ENCODE data around the gene VRK1.
A peak's percentile ranks its signal among the peaks of the same experiment; 100 is the strongest.
"Not testable (repeated sequence)": the region's sequence is repeated elsewhere in the genome, so short reads cannot be mapped to it uniquely, and the experiment has no call there.

Gene VRK1

GRCh38 chr14:96858643-96859042 lies 61.5 kb downstream of the VRK1 start:
- H3K4me1 Mint-ChIP-seq (ENCODE audit: low read depth), result no peaks in the 10 kb centered on the region
- peaks cover 82% of the 10 kb centered on the region for H3K36me3 Mint-ChIP-seq (ENCODE audit: low read depth)
- H3K27ac Mint-ChIP-seq, result no peak overlapping the region
- DNase-seq, result no peak
- H3K9me3 Mint-ChIP-seq, result no peaks in the 10 kb centered on the region
- no peaks in the 10 kb centered on the region for H3K27me3 Mint-ChIP-seq
- no peak overlapping the region for H3K4me3 Mint-ChIP-seq

GRCh38 chr14:96861568-96862310 lies 64.6 kb downstream of the VRK1 start:
- Mint-ChIP-seq H3K27ac (no peak overlapping the region), H3K9me3 (no peaks in the 10 kb centered on the region), H3K36me3 (ENCODE audit: low read depth) (peaks cover 84% of the 10 kb centered on the region), H3K4me1 (ENCODE audit: low read depth) (no peaks in the 10 kb centered on the region), H3K4me3 (no peak overlapping the region), H3K27me3 (no peaks in the 10 kb centered on the region)
- no peak for DNase-seq

DNA sequence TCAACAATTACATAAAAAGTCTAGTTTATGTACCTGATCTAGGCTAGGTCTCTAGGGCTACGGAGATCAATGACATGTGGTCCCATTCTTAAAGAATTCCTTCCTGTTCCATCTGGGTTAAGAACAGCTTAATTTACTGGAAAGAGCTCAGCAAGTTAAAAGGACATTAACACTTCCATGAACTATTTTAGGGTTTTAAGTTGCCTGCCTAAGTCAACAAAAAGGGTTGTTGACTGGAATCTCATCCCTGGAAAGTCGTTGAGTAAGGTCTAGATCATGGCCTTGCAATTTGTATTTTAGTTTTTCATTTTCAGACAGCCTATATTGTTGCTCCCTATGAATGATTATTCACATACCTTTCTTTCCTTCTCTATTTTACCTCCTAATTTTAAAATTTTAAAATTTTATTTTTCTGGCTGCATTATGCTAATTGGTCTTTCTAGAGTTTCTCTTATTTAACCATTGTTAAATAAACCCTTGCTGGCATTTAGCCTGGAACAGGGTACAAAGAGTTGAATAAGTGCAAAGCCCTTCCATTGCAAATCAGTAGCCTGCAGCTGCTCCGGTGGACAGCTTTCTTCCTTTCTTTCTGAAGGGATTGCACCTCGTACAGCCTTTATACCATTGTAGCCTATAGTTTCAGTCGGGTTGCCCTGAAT lies 66.3 kb downstream of the VRK1 start:
- Mint-ChIP-seq H3K4me1 (ENCODE audit: low read depth) (no peaks in the 10 kb centered on the region), H3K36me3 (ENCODE audit: low read depth) (peaks cover 82% of the 10 kb centered on the region)

DNA sequence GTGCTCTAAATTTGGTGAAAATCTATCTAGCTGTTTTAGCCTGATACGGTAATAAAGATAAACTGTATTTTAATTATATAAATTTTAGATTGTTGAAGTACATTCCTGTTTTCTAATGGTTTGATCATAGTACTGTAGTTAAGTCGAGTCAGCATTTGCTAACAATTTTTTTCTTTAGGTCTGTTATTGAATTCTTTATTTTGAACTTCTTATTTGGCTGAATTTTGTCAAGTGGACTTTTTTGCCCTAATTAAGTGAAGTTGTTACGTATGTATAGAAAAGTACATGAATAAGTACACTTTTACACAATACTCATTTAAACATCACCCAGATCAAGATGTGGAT lies 66.8 kb downstream of the VRK1 start:
- Mint-ChIP-seq H3K9me3 (no peaks in the 10 kb centered on the region), H3K36me3 (ENCODE audit: low read depth) (peaks cover 84% of the 10 kb centered on the region), H3K4me3 (no peak overlapping the region), H3K27me3 (no peaks in the 10 kb centered on the region), H3K27ac (no peak overlapping the region), H3K4me1 (ENCODE audit: low read depth) (no peaks in the 10 kb centered on the region)
- no peak for DNase-seq

More for the DNA sequence above, 66.3 kb downstream of the VRK1 start:
- Mint-ChIP-seq H3K4me3 (no peak overlapping the region), H3K9me3 (no peaks in the 10 kb centered on the region), H3K27me3 (no peaks in the 10 kb centered on the region), H3K27ac (no peak overlapping the region)
- DNase-seq, result no peak

DNA sequence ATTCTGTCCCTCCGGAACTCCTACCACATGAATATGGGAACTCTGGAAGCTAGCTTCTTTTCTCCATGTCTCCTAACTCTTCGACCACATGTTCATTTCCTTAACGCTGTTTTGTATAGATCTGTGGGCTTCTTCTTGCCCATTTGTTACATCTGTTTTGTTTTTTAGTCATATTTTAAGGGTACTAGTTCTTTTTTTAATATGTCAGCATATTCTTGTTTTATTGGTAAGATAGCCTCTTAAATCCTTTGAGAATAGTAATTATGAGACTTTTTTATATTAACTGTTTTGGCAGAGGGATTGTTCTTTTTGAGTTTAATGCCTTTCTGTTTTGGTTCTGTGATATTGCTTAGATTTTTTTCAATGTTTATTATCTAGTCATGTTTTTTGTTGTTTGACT lies 70.5 kb downstream of the VRK1 start:
- no peak overlapping the region for H3K27ac Mint-ChIP-seq
- H3K27me3 Mint-ChIP-seq, result no peaks in the 10 kb centered on the region
- H3K9me3 Mint-ChIP-seq, result no peaks in the 10 kb centered on the region
- H3K4me1 Mint-ChIP-seq (ENCODE audit: low read depth), result no peaks in the 10 kb centered on the region
- H3K4me3 Mint-ChIP-seq, result no peak overlapping the region
- H3K36me3 Mint-ChIP-seq (ENCODE audit: low read depth), result peaks cover 84% of the 10 kb centered on the region
- no peak for DNase-seq

- Mint-ChIP-seq H3K9me3 (no peaks in the 10 kb centered on the region), H3K27ac (no peak overlapping the region), H3K27me3 (no peaks in the 10 kb centered on the region), H3K4me1 (ENCODE audit: low read depth) (no peaks in the 10 kb centered on the region), H3K36me3 (ENCODE audit: low read depth) (peaks cover 79% of the 10 kb centered on the region), H3K4me3 (no peak overlapping the region)
- DNase-seq, result no peak
Measured at GRCh38 chr14:96874127-96874526, 76.9 kb downstream of the VRK1 start.

DNA sequence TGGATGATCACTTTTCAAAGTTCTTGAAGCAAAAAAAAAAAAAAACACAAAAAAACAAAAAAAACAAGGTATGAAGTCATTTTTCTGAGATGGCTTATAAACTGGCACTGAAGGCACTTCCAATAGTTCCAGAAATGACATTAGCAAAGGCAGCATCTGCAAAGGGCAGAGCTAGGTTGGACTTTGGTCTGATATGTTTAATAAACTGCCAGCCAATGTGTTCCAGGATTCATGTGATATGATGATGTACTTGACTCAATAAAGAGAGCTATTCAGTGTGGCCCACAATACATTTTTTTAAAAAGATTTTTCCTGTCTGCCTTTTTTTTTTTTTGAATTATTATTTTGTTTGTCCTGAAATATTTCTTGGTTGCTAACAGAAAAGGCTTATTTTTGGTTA lies 79.6 kb downstream of the VRK1 start:
- Mint-ChIP-seq H3K27me3 (no peaks in the 10 kb centered on the region), H3K4me1 (ENCODE audit: low read depth) (no peaks in the 10 kb centered on the region), H3K36me3 (ENCODE audit: low read depth) (peaks cover 81% of the 10 kb centered on the region), H3K27ac (no peak overlapping the region), H3K9me3 (peaks cover 3% of the 10 kb centered on the region), H3K4me3 (no peak overlapping the region)
- DNase-seq, result no peak

GRCh38 chr14:96881713-96882112 lies 84.5 kb downstream of the VRK1 start:
- no peak overlapping the region for H3K4me3 Mint-ChIP-seq
- no peaks in the 10 kb centered on the region for H3K27me3 Mint-ChIP-seq
- H3K27ac Mint-ChIP-seq, result no peak overlapping the region
- H3K4me1 Mint-ChIP-seq (ENCODE audit: low read depth), result no peaks in the 10 kb centered on the region
- no peak for DNase-seq
- H3K36me3 Mint-ChIP-seq (ENCODE audit: low read depth), result peaks cover 67% of the 10 kb centered on the region
- peaks cover 3% of the 10 kb centered on the region for H3K9me3 Mint-ChIP-seq

GRCh38 chr14:96883974-96884373 lies 86.8 kb downstream of the VRK1 start:
- DNase-seq, result not testable (repeated sequence)

DNA sequence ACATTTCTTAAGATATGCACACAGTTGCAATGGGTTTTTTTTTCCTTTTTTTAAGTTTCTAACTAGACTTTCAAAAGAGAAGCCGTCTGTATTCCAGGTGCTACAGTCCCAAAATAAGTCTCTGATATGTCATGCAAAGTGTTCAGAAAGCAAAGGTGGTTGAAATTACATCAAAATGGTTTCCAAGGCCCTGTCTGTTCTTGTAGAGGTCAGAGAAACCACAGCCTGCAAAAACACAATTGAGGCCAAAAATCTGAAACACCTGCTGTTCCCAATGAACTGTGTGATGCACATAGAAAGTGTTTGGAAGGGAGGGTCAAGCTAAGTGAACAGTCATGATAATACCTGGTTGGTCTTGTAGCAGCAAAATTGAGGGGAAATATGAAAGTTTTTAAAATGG lies 91.0 kb downstream of the VRK1 start:
- no peak for DNase-seq
- Mint-ChIP-seq H3K27me3 (no peaks in the 10 kb centered on the region), H3K4me1 (ENCODE audit: low read depth) (peaks cover under 1% of the 10 kb centered on the region), H3K9me3 (no peaks in the 10 kb centered on the region), H3K27ac (no peak overlapping the region), H3K36me3 (ENCODE audit: low read depth) (peaks cover 28% of the 10 kb centered on the region), H3K4me3 (no peak overlapping the region)

More at GRCh38 chr14:96883974-96884373, 86.8 kb downstream of the VRK1 start:
- H3K27me3 Mint-ChIP-seq; H3K4me3 Mint-ChIP-seq; H3K4me1 Mint-ChIP-seq (ENCODE audit: low read depth); H3K9me3 Mint-ChIP-seq; H3K27ac Mint-ChIP-seq: not testable (repeated sequence)
- H3K36me3 Mint-ChIP-seq (ENCODE audit: low read depth), result peaks cover 58% of the 10 kb centered on the region

DNA sequence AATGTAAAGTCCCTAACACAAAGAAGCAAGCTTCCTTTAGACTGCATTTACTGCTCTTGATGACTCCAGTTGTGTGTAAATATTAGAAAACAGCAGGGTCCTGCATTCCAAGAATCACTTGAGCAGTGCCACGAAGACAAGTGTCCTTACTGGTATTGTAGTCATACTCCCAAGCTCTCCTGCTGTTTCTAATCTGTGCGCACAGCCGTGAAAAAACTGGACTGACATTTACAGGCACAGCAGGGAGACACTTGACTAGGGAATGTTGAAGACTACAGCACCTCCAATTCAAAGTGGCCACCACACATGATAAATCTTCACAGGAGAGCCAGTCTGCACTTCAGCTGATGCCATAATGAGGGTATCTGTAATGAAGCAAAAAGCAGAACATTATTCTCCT lies 91.4 kb downstream of the VRK1 start:
- Mint-ChIP-seq H3K4me1 (ENCODE audit: low read depth) (peaks cover 5% of the 10 kb centered on the region), H3K27me3 (no peaks in the 10 kb centered on the region), H3K4me3 (no peak overlapping the region), H3K36me3 (ENCODE audit: low read depth) (peaks cover 28% of the 10 kb centered on the region), H3K27ac (no peak overlapping the region), H3K9me3 (no peaks in the 10 kb centered on the region)
- no peak for DNase-seq

DNA sequence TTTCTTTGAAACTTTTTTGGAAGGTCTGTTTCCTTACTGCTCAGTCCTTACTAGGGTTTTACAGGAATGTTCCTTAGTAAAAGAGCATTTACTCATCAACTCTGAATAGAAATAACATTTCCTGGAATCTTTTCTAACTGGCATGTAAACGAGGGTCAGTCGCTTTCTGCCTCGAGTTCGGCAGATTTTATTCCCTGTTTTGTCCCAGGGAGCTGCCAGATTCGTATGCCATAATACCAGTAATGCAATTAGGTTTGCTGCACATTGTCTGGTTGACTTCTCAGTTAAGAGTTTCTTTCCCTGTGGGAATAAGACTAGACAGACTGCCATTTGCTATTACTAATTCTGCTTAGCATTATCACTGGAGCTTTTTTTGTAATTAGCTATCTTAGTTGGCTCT lies 91.9 kb downstream of the VRK1 start:
- DNase-seq, result no peak
- Mint-ChIP-seq H3K27ac (no peak overlapping the region), H3K4me1 (ENCODE audit: low read depth) (peaks cover 10% of the 10 kb centered on the region), H3K27me3 (no peaks in the 10 kb centered on the region), H3K9me3 (no peaks in the 10 kb centered on the region), H3K36me3 (ENCODE audit: low read depth) (peaks cover 26% of the 10 kb centered on the region), H3K4me3 (no peak overlapping the region)

DNA sequence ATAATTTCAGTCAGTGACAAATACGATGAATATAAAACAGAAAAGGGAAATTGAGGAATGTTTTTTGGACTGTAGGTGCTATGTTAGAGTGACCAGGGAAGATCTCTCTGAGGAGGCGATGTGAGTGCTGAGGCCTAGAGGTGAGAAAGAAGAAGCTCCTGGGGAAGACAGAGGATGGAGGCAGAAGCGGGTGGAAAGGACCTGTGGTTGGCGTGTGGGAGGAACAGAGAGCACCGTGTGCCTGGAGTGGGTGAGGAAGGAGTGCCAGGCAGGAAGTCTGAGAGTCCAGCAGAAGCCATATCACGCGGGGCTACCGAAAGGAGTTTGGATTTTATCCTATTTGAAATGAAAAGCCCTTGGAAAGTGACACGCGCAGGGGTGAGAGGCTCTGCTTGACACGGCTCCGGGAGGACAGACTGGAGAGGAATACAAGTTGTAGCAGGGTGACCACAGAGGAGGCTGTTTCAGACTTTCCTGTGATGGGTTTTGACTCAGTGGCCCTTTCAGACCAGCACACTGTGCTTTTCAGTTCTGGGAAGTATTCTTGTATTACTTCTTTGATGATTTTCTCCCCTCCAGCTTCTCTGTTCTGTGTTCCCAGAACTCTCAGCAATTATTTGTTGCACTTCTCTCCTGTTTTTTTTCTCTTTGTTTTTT lies 96.9 kb downstream of the VRK1 start:
- no peak for DNase-seq
- H3K27me3 Mint-ChIP-seq, result no peaks in the 10 kb centered on the region
- H3K4me1 Mint-ChIP-seq (ENCODE audit: low read depth), result peaks cover 19% of the 10 kb centered on the region
- no peaks in the 10 kb centered on the region for H3K9me3 Mint-ChIP-seq
- peak overlapping the region; percentile 26 for H3K27ac Mint-ChIP-seq
- H3K36me3 Mint-ChIP-seq (ENCODE audit: low read depth), result peaks cover 20% of the 10 kb centered on the region
- H3K4me3 Mint-ChIP-seq, result no peak overlapping the region

DNA sequence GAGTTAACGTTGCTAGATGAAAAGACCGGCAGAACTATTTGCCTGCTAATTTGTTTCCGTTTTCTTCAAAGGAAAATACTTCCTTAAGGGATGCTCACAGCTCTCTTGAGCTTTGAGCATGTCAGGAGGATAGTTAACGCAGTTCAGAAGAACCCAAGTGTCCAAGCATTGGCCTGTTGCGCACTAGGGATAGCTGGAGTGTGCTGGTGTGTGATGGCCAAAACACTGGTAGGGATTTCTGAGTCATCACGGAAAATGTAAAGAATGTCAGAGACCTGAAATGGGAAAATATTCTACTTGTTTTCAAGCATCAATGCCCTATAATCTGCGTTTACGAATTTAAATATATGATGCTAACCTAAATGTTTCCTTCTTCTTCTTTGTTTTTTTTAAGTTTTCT lies 97.8 kb downstream of the VRK1 start:
- DNase-seq, result no peak
- Mint-ChIP-seq H3K4me1 (ENCODE audit: low read depth) (peaks cover 19% of the 10 kb centered on the region), H3K9me3 (no peaks in the 10 kb centered on the region), H3K36me3 (ENCODE audit: low read depth) (peaks cover 20% of the 10 kb centered on the region), H3K27me3 (no peaks in the 10 kb centered on the region), H3K4me3 (no peak overlapping the region), H3K27ac (no peak overlapping the region)

GRCh38 chr14:96895658-96896271 lies 98.6 kb downstream of the VRK1 start:
- H3K27me3 Mint-ChIP-seq, result no peaks in the 10 kb centered on the region
- peaks cover 19% of the 10 kb centered on the region for H3K4me1 Mint-ChIP-seq (ENCODE audit: low read depth)
- no peaks in the 10 kb centered on the region for H3K9me3 Mint-ChIP-seq
- DNase-seq, result no peak
- no peak overlapping the region for H3K4me3 Mint-ChIP-seq
- H3K36me3 Mint-ChIP-seq (ENCODE audit: low read depth), result peaks cover 20% of the 10 kb centered on the region
- H3K27ac Mint-ChIP-seq, result no peak overlapping the region
